Transverse colon (tissue), 3 donors: ENCODE data around the gene WFDC1.
A peak's percentile ranks its signal among the peaks of the same experiment; 100 is the strongest.

Experiments used
- POLR2A ChIP-seq: fragments of 450-650 bp; IDR thresholded peaks from one replicate; pipeline ENCODE4 v1.6.1; 2016; ENCODE audit warnings: antibody characterized with exemption, mild to moderate bottlenecking, moderate library complexity
- POLR2AphosphoS5 ChIP-seq, 3 donors: sonication (generic); formaldehyde crosslinking; IDR thresholded peaks; one replicate each; pipeline ENCODE4 v1.6.1; 2016; ENCODE audit warnings: antibody characterized with exemption in 3 of 3

DNA sequence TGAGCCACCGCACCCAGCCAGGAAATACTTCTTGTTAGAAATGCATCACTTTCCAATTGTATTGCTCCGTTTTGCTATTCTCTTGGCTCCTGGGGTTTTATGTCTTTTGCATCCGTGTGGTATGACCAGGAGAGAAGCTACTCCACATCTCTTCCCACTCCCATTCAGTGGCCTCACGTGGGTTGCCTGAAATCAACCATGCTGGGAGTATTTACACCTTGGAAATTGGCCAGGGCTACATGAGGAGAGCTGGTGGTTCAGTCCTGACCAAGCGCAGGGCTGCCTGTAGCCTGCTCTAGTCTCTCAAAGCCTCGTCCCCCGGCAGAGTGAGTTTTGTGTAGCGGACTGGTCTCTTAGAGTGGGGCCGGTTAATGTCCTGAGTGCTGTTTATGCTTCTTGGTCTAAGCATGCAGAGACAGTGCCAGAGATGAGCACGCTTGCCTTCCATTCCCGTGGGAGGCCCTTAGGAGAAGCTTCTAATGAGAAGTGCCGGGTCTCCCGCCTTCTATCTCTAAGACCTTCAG is 3.8 kb downstream of the WFDC1 start:
- TF ChIP-seq POLR2A (no peak), POLR2AphosphoS5 (IDR thresholded peaks at IDR 0.05) (peak in 2 of 3 donors; percentile 14 to 35)
